HG02973 (cell line): ENCODE results near the gene FBXW4.

Experiments used
- ATAC-seq: cut with Tn5 transposase; IDR thresholded peaks from one replicate; pipeline ENCODE4 v1.9.1; 2021; ENCODE audit warnings: moderate library complexity; ENCODE audit not compliant: unreplicated experiment

The FBXW4 gene

GRCh38 chr10:101694674-101695403, at the start of gene FBXW4:
TSS of gene FBXW4 (minus strand) at chr10:101695170. CDS start at chr10:101695105, 65 bp downstream.
- peak; percentile 63 for ATAC-seq

- ATAC-seq = no peak
These were observed 49.3 kb upstream of the FBXW4 start for GRCh38 chr10:101744267-101744666.

- ATAC-seq = no peak
These were observed 47.0 kb upstream of the FBXW4 start for GRCh38 chr10:101741938-101742337.

- ATAC-seq = no peak
These were observed 41.7 kb upstream of the FBXW4 start for GRCh38 chr10:101736666-101737065.

- ATAC-seq = no peak
These were observed 37.1 kb upstream of the FBXW4 start for GRCh38 chr10:101732096-101732495.

GRCh38 chr10:101726115-101726387, 31.1 kb upstream of the FBXW4 start:
- no peak for ATAC-seq

GRCh38 chr10:101725296-101726114, 30.5 kb upstream of the FBXW4 start:
- ATAC-seq = no peak

- ATAC-seq = no peak
These were observed 29.5 kb upstream of the FBXW4 start for GRCh38 chr10:101724446-101724845.

- ATAC-seq = no peak
These were observed 28.2 kb upstream of the FBXW4 start for GRCh38 chr10:101723176-101723575.

GRCh38 chr10:101721806-101722205, 26.8 kb upstream of the FBXW4 start:
- no peak for ATAC-seq

GRCh38 chr10:101720606-101721230, 25.7 kb upstream of the FBXW4 start:
- ATAC-seq = no peak

- ATAC-seq = no peak
These were observed 23.8 kb upstream of the FBXW4 start for GRCh38 chr10:101718690-101719275.

- ATAC-seq = no peak
These were observed 22.1 kb upstream of the FBXW4 start for GRCh38 chr10:101716891-101717659.

- ATAC-seq = no peak
These were observed 18.0 kb upstream of the FBXW4 start for GRCh38 chr10:101712997-101713396.

- ATAC-seq = no peak
These were observed 15.8 kb upstream of the FBXW4 start for GRCh38 chr10:101710793-101711192.

- no peak for ATAC-seq
These were observed 15.2 kb upstream of the FBXW4 start for GRCh38 chr10:101710059-101710695.

- no peak for ATAC-seq
These were observed 14.5 kb upstream of the FBXW4 start for GRCh38 chr10:101709359-101710058.

GRCh38 chr10:101708870-101709269, 13.9 kb upstream of the FBXW4 start:
- ATAC-seq = no peak

- ATAC-seq = no peak
These were observed 13.1 kb upstream of the FBXW4 start for GRCh38 chr10:101708073-101708472.

GRCh38 chr10:101704331-101704730, 9.4 kb upstream of the FBXW4 start:
- no peak for ATAC-seq
